B cell (primary cell): ENCODE measurements around the gene S1PR1. TPM values are rescaled to one million over a fixed set of nuclear protein-coding genes. Genes with fewer than 3 reads are reported as not detected.

Experiments
- ATAC-seq: fragments of 200-7000 bp; cut with Tn5 transposase; one replicate; pipeline ENCODE4 v1.10.0; 2021; ENCODE audit warnings: low read depth, mild to moderate bottlenecking, moderate number of reproducible peaks, moderate library complexity
- CTCF ChIA-PET: fragments of 350-600 bp; sonication (Branson Sonifier 250); formaldehyde crosslinking; loops from one replicate; lab custom pipeline; 2021; ENCODE audit warnings: antibody characterized with exemption, inconsistent platforms; lab: Charles Lee
- POLR2A ChIA-PET: fragments of 350-600 bp; sonication (Branson Sonifier 250); formaldehyde crosslinking; loops from one replicate; lab custom pipeline; 2021; ENCODE audit warnings: antibody characterized with exemption; lab: Charles Lee
- DNase-seq: peaks from one replicate; pipeline ENCODE4 v3.0.0; 2013
- H2AFZ ChIP-seq: 2 replicates; pipeline ENCODE4 v1.6.1; 2012; ENCODE audit warnings: mild to moderate bottlenecking, low read depth, low read length; ENCODE audit not compliant: insufficient read depth, poor library complexity, severe bottlenecking
- H3K27ac ChIP-seq, 2 donors: 1 replicate in 1 of 2; 2 replicates in 1 of 2; pipeline ENCODE4 v1.5.1; 2012 to 2013; ENCODE audit warnings: low read length in 2 of 2, mild to moderate bottlenecking in 2 of 2, moderate library complexity in 1 of 2
- H3K27me3 ChIP-seq, 4 experiments: fragments of 200-600 bp in 1 of 4; sonication (generic) in 1 of 4; replicated peaks in 1 of 4; 1 replicate in 2 of 4; 2 replicates in 2 of 4; pipeline versions ENCODE4 v1.6.1 to v1.7.0; 2013 to 2016; ENCODE audit warnings: low read length in 3 of 4, mild to moderate bottlenecking in 2 of 4, mixed read lengths in 1 of 4, moderate library complexity in 1 of 4; ENCODE audit not compliant: insufficient read depth in 4 of 4, control insufficient read depth in 3 of 4; ENCODE audit errors: control extremely low read depth in 1 of 4
- H3K36me3 ChIP-seq, 2 experiments: replicated peaks in 1 of 2; 1 replicate in 1 of 2; 2 replicates in 1 of 2; pipeline versions ENCODE4 v1.6.1 to v1.7.1; 2013; ENCODE audit warnings: low read length in 1 of 2; ENCODE audit not compliant: insufficient read depth in 2 of 2, control insufficient read depth in 1 of 2; ENCODE audit errors: control extremely low read depth in 1 of 2, extremely low read depth in 1 of 2
- H3K4me1 ChIP-seq, 2 donors: fragments of 200-600 bp in 1 of 2; sonication (generic) in 1 of 2; 1 replicate in 1 of 2; 2 replicates in 1 of 2; pipeline versions ENCODE4 v1.5.1 to v1.6.1; 2013 to 2017; ENCODE audit warnings: low read length in 2 of 2; ENCODE audit not compliant: control insufficient read depth in 2 of 2, insufficient read depth in 2 of 2
- H3K4me2 ChIP-seq: replicated peaks from 2 replicates; pipeline ENCODE3; 2012; ENCODE audit warnings: mild to moderate bottlenecking, low read depth, low read length; ENCODE audit not compliant: poor library complexity, severe bottlenecking
- H3K4me3 ChIP-seq, 5 experiments: fragments of 200-600 bp in 1 of 5; sonication (generic) in 1 of 5; 1 replicate in 3 of 5; 2 replicates in 2 of 5; pipeline versions ENCODE4 v1.5.1 to v1.7.0; 2011 to 2016; ENCODE audit warnings: low read length in 4 of 5, mild to moderate bottlenecking in 4 of 5, low read depth in 2 of 5, control low read depth in 1 of 5, moderate library complexity in 1 of 5; ENCODE audit not compliant: insufficient read depth in 1 of 5; ENCODE audit errors: control extremely low read depth in 1 of 5, extremely low read depth in 1 of 5
- H3K79me2 ChIP-seq: fragments of 200-600 bp; sonication (generic); one replicate; pipeline ENCODE4 v1.6.0; 2016; ENCODE audit warnings: low read length; ENCODE audit not compliant: control insufficient read depth, insufficient read depth
- H3K9ac ChIP-seq: fragments of 200-600 bp; sonication (generic); 2 replicates; pipeline ENCODE4 v1.6.1; 2017; ENCODE audit warnings: mild to moderate bottlenecking, low read length, moderate library complexity
- H3K9me3 ChIP-seq, 3 donors: one replicate each; pipeline versions ENCODE4 v1.6.1 to v1.7.1; 2013; ENCODE audit warnings: low read length in 2 of 3; ENCODE audit not compliant: control insufficient read depth in 2 of 3, insufficient read depth in 1 of 3; ENCODE audit errors: control extremely low read depth in 1 of 3
- H4K20me1 ChIP-seq: 2 replicates; pipeline ENCODE4 v1.6.0; 2012; ENCODE audit warnings: mild to moderate bottlenecking, low read length; ENCODE audit not compliant: insufficient read depth, control insufficient read depth, poor library complexity, severe bottlenecking
- H3K27ac Mint-ChIP-seq: one replicate; pipeline ENCODE4 v1.8.0; 2021; ENCODE audit warnings: mixed read lengths
- H3K27me3 Mint-ChIP-seq: one replicate; pipeline ENCODE4 v1.8.0; 2021; ENCODE audit warnings: mixed read lengths
- H3K4me1 Mint-ChIP-seq: one replicate; pipeline ENCODE4 v1.8.0; 2021; ENCODE audit warnings: mixed read lengths
- H3K4me3 Mint-ChIP-seq: one replicate; pipeline ENCODE4 v1.8.0; 2021; ENCODE audit warnings: mixed read lengths
- H3K9me3 Mint-ChIP-seq: one replicate; pipeline ENCODE4 v1.8.0; 2022; ENCODE audit warnings: mixed read lengths; ENCODE audit not compliant: insufficient read depth
- EZH2 ChIP-seq: IDR thresholded peaks from 2 replicates; pipeline ENCODE4 v1.6.1; 2012; ENCODE audit warnings: borderline replicate concordance, low read depth, mild to moderate bottlenecking, moderate library complexity, low read length; ENCODE audit not compliant: insufficient read depth, poor library complexity, severe bottlenecking
- WGBS: methylation state at CpG from one replicate; pipeline ENCODE4 v1.1.5; 2013; ENCODE audit warnings: missing lambda C conversion rate; ENCODE audit not compliant: insufficient coverage; 5-methylcytosine and 5-hydroxymethylcytosine counted together
- intact Hi-C: fragments of 100-400 bp; cut with micrococcal nuclease; formaldehyde crosslinking; loops from one replicate; pipeline ENCODE4 v1.10.0; 2022
- polyA plus RNA-seq: library from polyadenylated mRNA; depleted of rRNA; stranded (reverse); fragments of >200 nt; gene quantifications from 2 replicates; pipeline ENCODE4 v1.2.3, GENCODE V29; 2012
- total RNA-seq, 2 donors: library from RNA; stranded (reverse); fragments of 120-200 nt in 1 of 2; gene quantifications; 1 replicate in 1 of 2; 2 replicates in 1 of 2; pipeline versions ENCODE4 v1.2.3 to v1.2.4, GENCODE V29; 2013 to 2022
- TF ChIP-seq, protein P1 (sequence below): fragments of 200-600 bp; IDR thresholded peaks from one replicate; pipeline ENCODE4 v1.8.0; 2022; ENCODE audit warnings: antibody characterized with exemption, mild to moderate bottlenecking

The S1PR1 gene
- total and polyA plus RNA-seq, 2 donors (not counting 1 experiment from before 2014, with no cell fraction given): 44.5 to 225 TPM

DNA sequence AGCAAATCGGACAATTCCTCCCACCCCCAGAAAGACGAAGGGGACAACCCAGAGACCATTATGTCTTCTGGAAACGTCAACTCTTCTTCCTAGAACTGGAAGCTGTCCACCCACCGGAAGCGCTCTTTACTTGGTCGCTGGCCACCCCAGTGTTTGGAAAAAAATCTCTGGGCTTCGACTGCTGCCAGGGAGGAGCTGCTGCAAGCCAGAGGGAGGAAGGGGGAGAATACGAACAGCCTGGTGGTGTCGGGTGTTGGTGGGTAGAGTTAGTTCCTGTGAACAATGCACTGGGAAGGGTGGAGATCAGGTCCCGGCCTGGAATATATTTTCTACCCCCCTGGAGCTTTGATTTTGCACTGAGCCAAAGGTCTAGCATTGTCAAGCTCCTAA lies 3.2 kb downstream of the S1PR1 start:
- POLR2A ChIA-PET: interaction anchor here (2.2 kb wide), 1 partner anchor 48 kb away, joined by 11 read pairs; no protein-coding TSS in a partner anchor
- Histone ChIP-seq H3K9me3 (no peaks in the 10 kb centered on the region), H4K20me1 (peaks cover 48% of the 10 kb centered on the region), H3K4me2 (peak overlapping the region; percentile 77), H3K4me3 (peak overlapping the region in 3 of 5 experiments; percentile 4 to 23 (median 8)), H3K4me1 (peaks cover 57 to 62% of the 10 kb centered on the region in 2 donors), H3K9ac (peak overlapping the region; percentile 19), H2AFZ (no peak overlapping the region), H3K79me2 (peaks cover 85% of the 10 kb centered on the region), H3K27me3 (no peaks in the 10 kb centered on the region), H3K36me3 (peaks cover 0 to 59% of the 10 kb centered on the region in 2 experiments), H3K27ac (peak overlapping the region in 1 of 2 donors; percentile 3)
- intact Hi-C loops: no loop called here
- no peaks in the 10 kb centered on the region for H3K9me3 Mint-ChIP-seq
- H3K27me3 Mint-ChIP-seq: no peaks in the 10 kb centered on the region
- H3K4me3 Mint-ChIP-seq: peak overlapping the region; percentile 97
- H3K4me1 Mint-ChIP-seq: peaks cover 66% of the 10 kb centered on the region
- 93% methylated on average over 8 of the region's 10 CpGs for WGBS
- CTCF ChIA-PET: interaction anchor here (1.0 to 12.4 kb wide), 13 partner anchors 9 to 317 kb away, joined by 3 to 257 read pairs (median 5); no protein-coding TSS in a partner anchor
- ATAC-seq (no peak), DNase-seq (no peak)
- H3K27ac Mint-ChIP-seq: peak overlapping the region; percentile 16
- TF ChIP-seq EZH2: no peak
- TF ChIP-seq, protein P1, sequence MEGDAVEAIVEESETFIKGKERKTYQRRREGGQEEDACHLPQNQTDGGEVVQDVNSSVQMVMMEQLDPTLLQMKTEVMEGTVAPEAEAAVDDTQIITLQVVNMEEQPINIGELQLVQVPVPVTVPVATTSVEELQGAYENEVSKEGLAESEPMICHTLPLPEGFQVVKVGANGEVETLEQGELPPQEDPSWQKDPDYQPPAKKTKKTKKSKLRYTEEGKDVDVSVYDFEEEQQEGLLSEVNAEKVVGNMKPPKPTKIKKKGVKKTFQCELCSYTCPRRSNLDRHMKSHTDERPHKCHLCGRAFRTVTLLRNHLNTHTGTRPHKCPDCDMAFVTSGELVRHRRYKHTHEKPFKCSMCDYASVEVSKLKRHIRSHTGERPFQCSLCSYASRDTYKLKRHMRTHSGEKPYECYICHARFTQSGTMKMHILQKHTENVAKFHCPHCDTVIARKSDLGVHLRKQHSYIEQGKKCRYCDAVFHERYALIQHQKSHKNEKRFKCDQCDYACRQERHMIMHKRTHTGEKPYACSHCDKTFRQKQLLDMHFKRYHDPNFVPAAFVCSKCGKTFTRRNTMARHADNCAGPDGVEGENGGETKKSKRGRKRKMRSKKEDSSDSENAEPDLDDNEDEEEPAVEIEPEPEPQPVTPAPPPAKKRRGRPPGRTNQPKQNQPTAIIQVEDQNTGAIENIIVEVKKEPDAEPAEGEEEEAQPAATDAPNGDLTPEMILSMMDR: no peak

DNA sequence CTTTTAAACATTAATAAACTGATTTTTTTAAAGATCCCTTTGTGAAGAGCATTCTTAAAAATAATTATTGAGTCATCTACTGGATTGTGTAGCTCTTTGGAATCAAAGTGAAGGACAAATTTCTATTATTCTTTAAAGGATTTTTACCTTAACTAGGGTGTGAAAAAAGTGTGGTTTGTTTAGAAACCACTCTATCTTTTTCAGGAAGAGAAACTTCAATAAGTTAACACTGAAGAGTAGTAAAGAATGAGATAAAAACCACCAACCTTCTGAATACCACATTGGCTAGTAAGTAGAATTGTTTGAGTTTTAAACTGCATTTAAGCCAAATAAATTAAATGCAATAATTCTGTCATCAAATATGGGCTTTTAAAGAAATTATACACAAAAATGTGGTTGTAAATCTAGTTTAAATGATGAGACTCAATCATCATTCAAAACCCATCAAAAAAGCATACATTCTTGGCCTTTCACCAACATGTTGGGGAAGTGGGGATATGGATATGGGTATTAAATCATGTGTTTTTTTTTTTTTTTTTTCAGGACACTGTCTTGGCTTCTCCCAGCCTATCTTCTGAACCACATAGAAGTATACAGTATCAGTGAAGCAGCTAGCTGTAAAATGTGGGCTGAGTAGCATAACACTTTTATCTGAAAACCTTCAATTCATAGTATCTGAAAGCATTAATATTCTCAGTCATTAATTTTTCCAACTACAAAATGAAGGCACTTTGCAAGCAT lies 4.8 kb downstream of the S1PR1 start:
- H2AFZ ChIP-seq: no peak overlapping the region
- TF ChIP-seq, protein P1: no peak
- TF ChIP-seq EZH2: no peak
- peaks cover 0 to 59% of the 10 kb centered on the region in 2 experiments for H3K36me3 ChIP-seq
- H3K27ac Mint-ChIP-seq: peak overlapping the region; percentile 4
- H3K27me3 ChIP-seq: no peaks in the 10 kb centered on the region
- CTCF ChIA-PET: interaction anchor here (0.6 to 12.4 kb wide), 6 partner anchors 39 to 336 kb away, joined by 3 to 257 read pairs (median 4); no protein-coding TSS in a partner anchor
- H3K9me3 Mint-ChIP-seq: no peaks in the 10 kb centered on the region
- POLR2A ChIA-PET: interaction anchor here (0.6 kb wide), 1 partner anchor 129 kb away, joined by 5 read pairs; no protein-coding TSS in a partner anchor
- H3K4me1 ChIP-seq: peaks cover 68 to 73% of the 10 kb centered on the region in 2 donors
- H3K4me1 Mint-ChIP-seq: peaks cover 74% of the 10 kb centered on the region
- intact Hi-C loops: no loop called here
- H4K20me1 ChIP-seq: peaks cover 48% of the 10 kb centered on the region
- no peaks in the 10 kb centered on the region for H3K27me3 Mint-ChIP-seq
- no peaks in the 10 kb centered on the region for H3K9me3 ChIP-seq
- H3K27ac ChIP-seq: peak overlapping the region in 1 of 2 donors; percentile 40
- ATAC-seq (no peak), DNase-seq (peak; percentile 41)
- peak overlapping the region; percentile 15 for H3K9ac ChIP-seq
- peaks cover 89% of the 10 kb centered on the region for H3K79me2 ChIP-seq
- H3K4me2 ChIP-seq: peak overlapping the region; percentile 77
- H3K4me3 ChIP-seq: peak overlapping the region in 1 of 5 experiments; percentile 17
- H3K4me3 Mint-ChIP-seq: peak overlapping the region; percentile 38
